Skeletal muscle tissue (tissue), 4 donors: Measurements from ENCODE around the gene GON7. TPM values are rescaled to one million over a fixed set of nuclear protein-coding genes. Genes with fewer than 3 reads are reported as not detected.
"Not testable (repeated sequence)": the region's sequence is repeated elsewhere in the genome, so short reads cannot be mapped to it uniquely, and the experiment has no call there.

Experiments
- H3K27ac ChIP-seq: one replicate; pipeline ENCODE4 v1.7.0; 2013; ENCODE audit warnings: mild to moderate bottlenecking, low read depth, low read length, inconsistent platforms
- H3K27me3 ChIP-seq, 3 donors: one replicate each; pipeline ENCODE4 v1.7.0; 2013; ENCODE audit warnings: low read length in 3 of 3; ENCODE audit not compliant: control insufficient read depth in 3 of 3, insufficient read depth in 3 of 3
- H3K36me3 ChIP-seq, 3 donors: one replicate each; pipeline ENCODE4 v1.7.0; 2013; ENCODE audit warnings: low read length in 3 of 3; ENCODE audit not compliant: control insufficient read depth in 3 of 3, insufficient read depth in 3 of 3
- H3K4me1 ChIP-seq, 3 donors: one replicate each; pipeline ENCODE4 v1.7.0; 2013; ENCODE audit warnings: low read length in 3 of 3, mild to moderate bottlenecking in 3 of 3; ENCODE audit not compliant: control insufficient read depth in 3 of 3, insufficient read depth in 3 of 3
- H3K4me3 ChIP-seq, 3 donors: one replicate each; pipeline ENCODE4 v1.7.0; 2013; ENCODE audit warnings: low read length in 3 of 3
- H3K9ac ChIP-seq, 3 donors: one replicate each; pipeline ENCODE4 v1.7.0; 2013; ENCODE audit warnings: low read length in 3 of 3, mild to moderate bottlenecking in 3 of 3, moderate library complexity in 2 of 3, low read depth in 1 of 3
- H3K9me3 ChIP-seq, 3 donors: one replicate each; pipeline ENCODE4 v1.7.0; 2013; ENCODE audit warnings: low read length in 3 of 3; ENCODE audit not compliant: control insufficient read depth in 3 of 3
- total RNA-seq: library from RNA; depleted of rRNA; stranded (reverse); fragments of >200 nt; gene quantifications from one replicate; pipeline ENCODE4 v1.2.3, GENCODE V29; 2014
- donor health status: Osteomylitis.

GON7 gene
- total RNA-seq, 1 donor from 2014 or later = 1.6 TPM

DNA sequence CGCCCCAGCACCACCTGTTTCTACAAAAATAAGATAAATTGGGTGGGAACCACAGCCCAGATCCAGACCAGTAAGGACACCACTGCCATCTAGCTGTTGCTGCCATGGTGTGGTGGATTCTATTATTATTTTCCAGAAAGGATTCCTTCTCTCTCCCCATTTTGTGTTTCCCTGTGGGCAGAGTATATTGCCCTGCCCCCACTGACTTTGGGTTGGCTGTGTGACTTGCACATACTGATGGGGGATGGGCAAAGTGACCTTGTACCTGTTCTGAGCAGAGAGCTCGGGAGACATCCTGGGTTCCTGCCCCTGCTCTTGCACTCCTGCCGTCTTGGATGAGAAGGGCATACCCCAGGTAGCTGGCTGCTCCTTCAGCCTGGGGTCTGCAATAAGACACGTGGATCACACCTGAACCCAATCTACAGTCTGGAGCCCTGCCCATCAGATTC is 46.5 kb downstream of the GON7 start:
- Histone ChIP-seq H3K27ac (no peak overlapping the region), H3K27me3 (no peaks in the 10 kb centered on the region), H3K4me1 (no peaks in the 10 kb centered on the region), H3K9me3 (no peaks in the 10 kb centered on the region), H3K9ac (no peak overlapping the region), H3K36me3 (no peaks in the 10 kb centered on the region), H3K4me3 (no peak overlapping the region)

DNA sequence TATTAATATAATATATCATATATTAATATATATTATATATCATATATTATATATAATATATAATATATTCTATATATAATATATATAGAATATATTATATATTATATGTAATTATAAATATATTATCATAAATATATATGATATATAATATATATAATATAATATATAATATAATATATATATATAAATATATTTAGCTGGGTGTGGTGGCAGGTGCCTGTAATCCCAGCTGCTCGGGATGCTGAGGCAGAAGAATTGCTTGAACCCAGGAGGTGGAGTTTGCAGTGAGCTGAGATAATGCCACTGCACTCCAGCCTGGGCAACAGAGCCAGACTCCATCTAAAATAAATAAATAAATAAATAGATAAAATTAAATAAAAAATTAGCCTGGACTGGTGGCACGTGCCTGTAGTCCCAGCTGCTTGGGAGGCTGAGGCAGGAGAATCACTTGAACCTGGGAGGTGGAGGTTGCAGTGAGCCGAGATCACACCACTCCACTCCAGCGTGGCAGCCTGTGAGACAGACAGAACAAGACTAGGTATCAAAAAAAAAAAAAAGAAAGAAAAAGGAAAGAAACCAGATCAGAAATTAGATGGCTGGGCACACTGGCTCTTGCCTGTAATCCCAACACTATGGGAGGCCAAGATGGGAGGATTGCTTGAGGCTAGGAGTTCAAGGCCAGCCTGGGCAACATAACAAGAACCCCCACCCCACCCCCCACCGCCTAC is 47.1 kb downstream of the GON7 start:
- not testable (repeated sequence) for H3K27me3 ChIP-seq, H3K9ac ChIP-seq, H3K9me3 ChIP-seq, H3K27ac ChIP-seq, H3K36me3 ChIP-seq, H3K4me3 ChIP-seq, H3K4me1 ChIP-seq

DNA sequence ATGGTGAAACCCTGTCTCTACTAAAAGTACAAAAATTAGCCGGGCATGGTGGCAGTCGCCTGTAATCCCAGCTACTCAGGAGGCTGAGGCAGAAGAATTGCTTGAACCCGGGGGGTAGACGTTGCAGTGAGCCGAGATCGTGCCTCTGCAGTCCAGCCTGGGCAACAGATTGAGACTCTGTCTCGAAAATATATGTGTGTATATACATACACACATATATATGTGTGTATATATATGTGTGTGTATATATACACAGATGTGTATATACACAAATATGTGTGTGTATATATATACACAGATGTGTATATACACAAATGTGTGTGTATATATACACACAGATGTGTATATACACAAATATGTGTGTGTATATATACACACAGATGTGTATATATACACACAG is 48.5 kb downstream of the GON7 start:
- H3K36me3 ChIP-seq, H3K4me1 ChIP-seq, H3K27ac ChIP-seq, H3K9me3 ChIP-seq, H3K27me3 ChIP-seq, H3K9ac ChIP-seq, H3K4me3 ChIP-seq: not testable (repeated sequence)

DNA sequence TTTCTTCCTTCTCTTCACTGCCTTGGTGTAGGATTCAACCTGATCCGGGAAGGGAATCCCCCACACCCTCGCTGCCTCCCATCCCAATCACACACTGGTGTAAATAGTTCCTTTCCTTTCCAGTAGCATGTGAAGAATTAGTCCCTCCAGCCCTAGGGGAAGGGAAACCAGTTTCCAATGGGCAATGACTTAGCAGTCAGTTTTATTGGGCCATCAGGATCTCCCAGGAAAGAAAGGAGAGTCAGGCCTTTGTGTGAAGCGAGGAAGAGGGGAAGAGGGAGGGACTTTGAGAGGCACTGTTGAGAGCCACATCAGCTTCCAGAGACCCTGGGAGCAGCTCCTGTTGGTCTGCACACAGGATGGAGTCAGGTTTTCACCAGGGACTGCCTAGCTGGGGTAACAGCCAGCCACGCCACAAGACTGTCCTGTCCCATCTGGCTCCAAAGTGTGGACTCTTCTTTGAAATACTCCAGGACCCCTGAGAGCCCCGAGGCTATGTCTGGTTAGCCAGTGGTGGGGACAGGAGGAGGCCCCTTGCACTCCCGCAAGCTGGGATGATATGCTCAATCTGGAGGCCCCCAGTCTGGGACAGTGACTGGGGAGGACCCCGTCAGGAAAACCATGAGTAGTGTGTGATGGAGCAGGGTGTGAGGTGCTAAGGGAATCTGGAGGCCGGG is 50.0 kb downstream of the GON7 start:
- no peak overlapping the region for H3K27ac ChIP-seq
- no peak overlapping the region for H3K9ac ChIP-seq
- H3K4me1 ChIP-seq = no peaks in the 10 kb centered on the region
- H3K27me3 ChIP-seq = peaks cover 0 to 6% (median 3%) of the 10 kb centered on the region in 3 donors
- no peak overlapping the region for H3K4me3 ChIP-seq
- no peaks in the 10 kb centered on the region for H3K36me3 ChIP-seq
- no peaks in the 10 kb centered on the region for H3K9me3 ChIP-seq

DNA sequence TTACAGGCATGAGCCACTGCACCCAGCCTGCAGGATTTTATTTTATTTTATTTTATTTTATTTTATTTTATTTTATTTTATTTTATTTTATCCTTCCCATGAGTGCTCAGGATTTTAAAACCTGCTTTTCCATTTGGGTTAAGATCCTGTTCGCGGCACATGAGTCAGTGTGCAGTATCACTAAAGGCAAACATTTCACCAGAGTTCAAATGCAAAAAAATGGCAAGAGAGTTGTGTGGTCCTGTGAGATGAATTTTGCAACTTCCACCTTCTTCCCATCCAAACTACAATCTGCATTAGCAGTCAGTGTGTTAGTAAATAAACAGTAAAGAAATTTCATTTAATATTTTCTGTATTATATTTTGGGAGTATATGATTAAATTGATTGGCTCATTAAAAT is 51.2 kb downstream of the GON7 start:
- Histone ChIP-seq H3K4me1 (no peaks in the 10 kb centered on the region), H3K4me3 (no peak overlapping the region), H3K27ac (no peak overlapping the region), H3K36me3 (no peaks in the 10 kb centered on the region), H3K27me3 (peaks cover 0 to 6% (median 3%) of the 10 kb centered on the region in 3 donors), H3K9me3 (no peaks in the 10 kb centered on the region), H3K9ac (no peak overlapping the region)

DNA sequence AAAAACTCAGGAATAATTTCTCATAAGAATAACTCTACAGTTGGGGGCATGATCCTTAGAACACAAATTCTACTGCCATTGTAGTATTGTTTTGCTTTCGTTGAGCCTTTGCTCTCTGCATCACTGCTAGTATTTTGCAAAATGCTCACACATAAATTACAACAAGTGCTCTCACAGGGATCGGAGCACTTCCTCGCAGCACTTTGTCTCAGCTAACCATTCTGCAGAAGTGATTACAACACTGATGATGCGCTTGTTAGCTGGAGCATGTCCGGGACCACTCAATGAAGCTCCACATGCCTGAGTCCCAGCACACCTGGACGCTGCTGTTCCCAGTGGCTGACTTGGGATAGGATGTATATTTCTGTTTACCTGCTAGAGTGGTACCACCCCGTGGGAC is 53.7 kb downstream of the GON7 start:
- no peak overlapping the region for H3K9ac ChIP-seq
- no peak overlapping the region for H3K27ac ChIP-seq
- peaks cover 0 to 6% (median 3%) of the 10 kb centered on the region in 3 donors for H3K27me3 ChIP-seq
- no peaks in the 10 kb centered on the region for H3K36me3 ChIP-seq
- no peak overlapping the region for H3K4me3 ChIP-seq
- H3K9me3 ChIP-seq = no peaks in the 10 kb centered on the region
- H3K4me1 ChIP-seq = no peaks in the 10 kb centered on the region

Other genes starting within 250 kb of the GON7 start
- 4.7 TPM for gene ITPK1, start 91.1 kb downstream of the GON7 start, total RNA-seq
- 20.4 TPM for gene MOAP1, start 22.2 kb downstream of the GON7 start, total RNA-seq
- gene LYSET, start 21.7 kb downstream of the GON7 start, total RNA-seq = 7.3 TPM
- gene UBR7, start 191 bp upstream of the GON7 start, total RNA-seq = 26.1 TPM
- gene BTBD7, start 126.0 kb upstream of the GON7 start, total RNA-seq = 39.1 TPM
- gene COX8C, start 140.1 kb upstream of the GON7 start, total RNA-seq = not detected
- gene UNC79, start 223.9 kb upstream of the GON7 start, total RNA-seq = under 0.01 TPM